ENCODE data around the gene MB21D2. TPM values are rescaled to one million over a fixed set of nuclear protein-coding genes. Genes with fewer than 3 reads are reported as not detected.

Gene MB21D2
- total RNA-seq, 2 experiments from 2014 or later: 4.3 to 5.3 TPM

Other genes starting within 250 kb of the MB21D2 start
- gene FGF12, start 190.3 kb downstream of the MB21D2 start, total RNA-seq: not detected

Measured in activated naive CD8-positive, alpha-beta T cell treated with anti-CD3 and anti-CD28 coated beads, Interleukin-2, amount 10 ng/mL, durations not matched to agents 7 days and 5 days (primary cell).